ENCODE results near the gene GXYLT1.
"Not testable (repeated sequence)": the region's sequence is repeated elsewhere in the genome, so short reads cannot be mapped to it uniquely, and the experiment has no call there.

- not testable (repeated sequence) for TF ChIP-seq POLR2A, CTCF (IDR thresholded peaks at IDR 0.05)
Observed at GRCh38 chr12:42048980-42049379, 95.7 kb downstream of the GXYLT1 start.

Data from testis (tissue), 2 donors.